HepG2 (cell line): Measurements from ENCODE around the gene MNT. TPM values are rescaled to one million over a fixed set of nuclear protein-coding genes. Genes with fewer than 3 reads are reported as not detected.
A peak's percentile ranks its signal among the peaks of the same experiment; 100 is the strongest.

ENCODE experiments used
- BORCS8-MEF2B ChIP-seq: sonication (generic); formaldehyde crosslinking; IDR thresholded peaks from 2 replicates; pipeline ENCODE4 v1.8.0; 2022; ENCODE audit warnings: mild to moderate bottlenecking, missing genetic modification reagents
- DNMT1 ChIP-seq: sonication (generic); formaldehyde crosslinking; IDR thresholded peaks from 2 replicates; pipeline ENCODE4 v1.5.1; 2020; ENCODE audit warnings: mild to moderate bottlenecking, missing genetic modification reagents
- ELF1 ChIP-seq: sonication (generic); formaldehyde crosslinking; IDR thresholded peaks from 2 replicates; pipeline ENCODE4 v1.4.0; 2020; ENCODE audit warnings: missing genetic modification reagents
- HNRNPUL1 ChIP-seq: fragments of 200-400 bp; formaldehyde crosslinking; IDR thresholded peaks from 2 replicates; pipeline ENCODE4 v1.6.1; 2017; ENCODE audit warnings: low read depth, mild to moderate bottlenecking, low read length, moderate library complexity
- KDM2A ChIP-seq: sonication (generic); formaldehyde crosslinking; IDR thresholded peaks from 2 replicates; pipeline ENCODE4 v1.4.0; 2020; ENCODE audit warnings: low read depth, missing genetic modification reagents, borderline replicate concordance
- KLF13 ChIP-seq: sonication (generic); formaldehyde crosslinking; IDR thresholded peaks from 2 replicates; pipeline ENCODE4 v1.4.0; 2020; ENCODE audit warnings: mild to moderate bottlenecking, missing genetic modification reagents
- NCOA2 ChIP-seq: sonication (generic); formaldehyde crosslinking; IDR thresholded peaks from 2 replicates; pipeline ENCODE4 v1.8.0; 2022; ENCODE audit warnings: inconsistent platforms
- NONO ChIP-seq, 2 experiments: fragments of 450-650 bp in 1 of 2; sonication (generic) in 1 of 2; formaldehyde crosslinking in 1 of 2; IDR thresholded peaks in 1 of 2; conservative IDR thresholded peaks in 1 of 2; 2 replicates each; pipeline versions ENCODE4 v1.6.1 to v1.8.0; 2017 to 2022; ENCODE audit warnings: mild to moderate bottlenecking in 1 of 2, missing genetic modification reagents in 1 of 2, moderate library complexity in 1 of 2
- SAP130 ChIP-seq: IDR thresholded peaks from 2 replicates; pipeline ENCODE4 v1.6.1; 2016; ENCODE audit warnings: low read depth
- SMC3 ChIP-seq: IDR thresholded peaks from 2 replicates; pipeline ENCODE4 v1.6.1; 2011; ENCODE audit warnings: low read length, improper control_type of control experiment
- SNRNP70 ChIP-seq: fragments of 200-400 bp; formaldehyde crosslinking; IDR thresholded peaks from 2 replicates; pipeline ENCODE4 v1.6.1; 2017; ENCODE audit warnings: mild to moderate bottlenecking, low read depth, low read length, moderate library complexity
- TBX2 ChIP-seq: sonication (generic); formaldehyde crosslinking; IDR thresholded peaks from 2 replicates; pipeline ENCODE4 v1.5.0; 2020; ENCODE audit warnings: missing genetic modification reagents, mild to moderate bottlenecking, borderline replicate concordance
- ZFP36L2 ChIP-seq: sonication (generic); formaldehyde crosslinking; IDR thresholded peaks from 2 replicates; pipeline ENCODE4 v1.4.0; 2020; ENCODE audit warnings: missing genetic modification reagents
- ZFP90 ChIP-seq: sonication (generic); formaldehyde crosslinking; IDR thresholded peaks from 2 replicates; pipeline ENCODE4 v1.8.0; 2022; ENCODE audit warnings: missing genetic modification reagents, mild to moderate bottlenecking, inconsistent platforms, borderline replicate concordance
- ZNF180 ChIP-seq: sonication (generic); formaldehyde crosslinking; IDR thresholded peaks from 2 replicates; pipeline ENCODE4 v1.4.0; 2020; ENCODE audit warnings: low read depth, missing genetic modification reagents, borderline replicate concordance
- ZNF484 ChIP-seq: sonication (generic); formaldehyde crosslinking; IDR thresholded peaks from 2 replicates; pipeline ENCODE4 v1.5.1; 2020; ENCODE audit warnings: mild to moderate bottlenecking, low read depth, missing genetic modification reagents, borderline replicate concordance
- ZNF563 ChIP-seq: sonication (generic); formaldehyde crosslinking; IDR thresholded peaks from 2 replicates; pipeline ENCODE4 v1.8.0; 2022; ENCODE audit warnings: mild to moderate bottlenecking, moderate library complexity, missing genetic modification reagents
- ZNF674 ChIP-seq: sonication (generic); formaldehyde crosslinking; IDR thresholded peaks from 2 replicates; pipeline ENCODE4 v1.5.0; 2020; ENCODE audit warnings: low read depth, mild to moderate bottlenecking, missing genetic modification reagents
- ZNF737 ChIP-seq: sonication (generic); formaldehyde crosslinking; IDR thresholded peaks from 2 replicates; pipeline ENCODE4 v1.5.0; 2020; ENCODE audit warnings: missing genetic modification reagents, mild to moderate bottlenecking, borderline replicate concordance
- ZSCAN29 ChIP-seq: sonication (generic); formaldehyde crosslinking; conservative IDR thresholded peaks from 2 replicates; pipeline ENCODE4 v1.4.0; 2020; ENCODE audit warnings: mild to moderate bottlenecking, missing genetic modification reagents
- polyA plus RNA-seq, 8 experiments: library from polyadenylated mRNA; depleted of rRNA in 3 of 8; stranded (reverse) in 7 of 8; unstranded in 1 of 8; fragments of >200 nt; fragmentation: Illumina TruSeq in 4 of 8; extraction: Trizol in 4 of 8; gene quantifications; 2 replicates each; pipeline versions ENCODE4 v1.2.1 to v1.2.3, GENCODE V29; 2011 to 2016; ENCODE audit warnings: low read depth in 4 of 8, missing spikeins in 1 of 8, mixed read lengths in 1 of 8; ENCODE audit not compliant: insufficient read depth in 1 of 8
- total RNA-seq, 5 experiments: library from RNA; depleted of rRNA; stranded (reverse); fragments of >200 nt; fragmentation: Illumina TruSeq; extraction: Trizol; gene quantifications; 2 replicates each; pipeline ENCODE4 v1.2.3, GENCODE V29; 2016; ENCODE audit warnings: low read depth in 1 of 5
- TF ChIP-seq, protein P1 (sequence below): sonication (generic); formaldehyde crosslinking; IDR thresholded peaks from 2 replicates; pipeline ENCODE4 v1.9.0; 2022; ENCODE audit warnings: missing genetic modification reagents, mild to moderate bottlenecking, borderline replicate concordance
- TF ChIP-seq, protein P2 (sequence below): sonication (generic); formaldehyde crosslinking; IDR thresholded peaks from 2 replicates; pipeline ENCODE4 v1.4.0; 2020; ENCODE audit warnings: missing genetic modification reagents
- TF ChIP-seq, protein P3 (sequence below): sonication (generic); formaldehyde crosslinking; IDR thresholded peaks from 2 replicates; pipeline ENCODE4 v1.5.1; 2020; ENCODE audit warnings: missing genetic modification reagents, mild to moderate bottlenecking, borderline replicate concordance
- TF ChIP-seq, protein P4 (sequence below): sonication (generic); formaldehyde crosslinking; IDR thresholded peaks from 2 replicates; pipeline ENCODE4 v1.5.1; 2020; ENCODE audit warnings: mild to moderate bottlenecking, missing genetic modification reagents, moderate library complexity

The MNT gene
- total and polyA plus RNA-seq, 2 of the 13 experiments (the other 11 are each of a cell fraction or from before 2014, with no cell fraction given): 2.1 to 3.5 TPM

DNA sequence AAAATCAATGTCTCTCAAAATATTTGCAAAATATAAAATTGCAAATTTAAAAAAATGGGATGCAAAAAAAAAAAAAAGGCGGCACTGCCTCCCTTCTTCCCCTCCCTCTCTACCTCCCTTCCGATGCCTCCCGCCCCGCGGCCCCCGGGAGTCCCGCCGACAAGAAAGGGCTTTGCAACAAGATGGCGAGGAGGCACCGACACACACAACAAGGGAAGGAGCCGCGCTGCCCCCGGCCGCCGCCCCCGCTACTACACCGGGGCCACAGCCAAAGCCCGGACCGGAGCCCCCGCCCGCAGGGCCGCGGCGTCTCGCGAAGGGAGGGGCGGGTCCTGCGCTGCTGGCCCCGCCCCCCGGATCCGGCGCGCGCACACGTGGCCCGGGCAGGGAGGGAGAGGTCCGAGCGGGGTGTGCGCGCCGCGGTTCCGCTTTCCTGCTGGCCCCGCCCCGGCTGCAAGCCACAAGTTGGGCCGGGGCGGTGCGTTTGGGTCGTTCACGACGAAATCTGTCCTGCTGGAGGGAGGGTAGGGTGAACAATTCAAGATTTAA is at the start of gene MNT (continued):
- TF ChIP-seq, protein P1, sequence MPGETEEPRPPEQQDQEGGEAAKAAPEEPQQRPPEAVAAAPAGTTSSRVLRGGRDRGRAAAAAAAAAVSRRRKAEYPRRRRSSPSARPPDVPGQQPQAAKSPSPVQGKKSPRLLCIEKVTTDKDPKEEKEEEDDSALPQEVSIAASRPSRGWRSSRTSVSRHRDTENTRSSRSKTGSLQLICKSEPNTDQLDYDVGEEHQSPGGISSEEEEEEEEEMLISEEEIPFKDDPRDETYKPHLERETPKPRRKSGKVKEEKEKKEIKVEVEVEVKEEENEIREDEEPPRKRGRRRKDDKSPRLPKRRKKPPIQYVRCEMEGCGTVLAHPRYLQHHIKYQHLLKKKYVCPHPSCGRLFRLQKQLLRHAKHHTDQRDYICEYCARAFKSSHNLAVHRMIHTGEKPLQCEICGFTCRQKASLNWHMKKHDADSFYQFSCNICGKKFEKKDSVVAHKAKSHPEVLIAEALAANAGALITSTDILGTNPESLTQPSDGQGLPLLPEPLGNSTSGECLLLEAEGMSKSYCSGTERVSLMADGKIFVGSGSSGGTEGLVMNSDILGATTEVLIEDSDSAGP: no peak; the same call in 1 of the 2 replicates
- no peak for TF ChIP-seq ZNF180
- TF ChIP-seq ELF1: 0 out of 2 replicates have a peak, but pooled peaks have one; percentile 5
- no peak for TF ChIP-seq ZFP36L2 (CRISPR knock-in tag)
- TF ChIP-seq HNRNPUL1: no peak
- no peak for TF ChIP-seq ZNF737 (CRISPR knock-in tag)
- TF ChIP-seq ZFP90 (CRISPR knock-in tag): no peak
- no peak for TF ChIP-seq KLF13
- TF ChIP-seq ZNF484 (CRISPR knock-in tag): no peak
- TF ChIP-seq ZSCAN29 (CRISPR knock-in tag): no peak
- TF ChIP-seq, protein P2, sequence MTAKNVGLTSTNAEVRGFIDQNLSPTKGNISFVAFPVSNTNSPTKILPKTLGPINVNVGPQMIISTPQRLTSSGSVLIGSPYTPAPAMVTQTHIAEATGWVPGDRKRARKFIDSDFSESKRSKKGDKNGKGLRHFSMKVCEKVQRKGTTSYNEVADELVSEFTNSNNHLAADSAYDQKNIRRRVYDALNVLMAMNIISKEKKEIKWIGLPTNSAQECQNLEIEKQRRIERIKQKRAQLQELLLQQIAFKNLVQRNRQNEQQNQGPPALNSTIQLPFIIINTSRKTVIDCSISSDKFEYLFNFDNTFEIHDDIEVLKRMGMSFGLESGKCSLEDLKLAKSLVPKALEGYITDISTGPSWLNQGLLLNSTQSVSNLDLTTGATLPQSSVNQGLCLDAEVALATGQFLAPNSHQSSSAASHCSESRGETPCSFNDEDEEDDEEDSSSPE (CRISPR knock-in tag): 0 out of 2 replicates have a peak, but pooled peaks have one; percentile 26
- no peak for TF ChIP-seq NCOA2 (CRISPR knock-in tag)
- TF ChIP-seq, protein P3, sequence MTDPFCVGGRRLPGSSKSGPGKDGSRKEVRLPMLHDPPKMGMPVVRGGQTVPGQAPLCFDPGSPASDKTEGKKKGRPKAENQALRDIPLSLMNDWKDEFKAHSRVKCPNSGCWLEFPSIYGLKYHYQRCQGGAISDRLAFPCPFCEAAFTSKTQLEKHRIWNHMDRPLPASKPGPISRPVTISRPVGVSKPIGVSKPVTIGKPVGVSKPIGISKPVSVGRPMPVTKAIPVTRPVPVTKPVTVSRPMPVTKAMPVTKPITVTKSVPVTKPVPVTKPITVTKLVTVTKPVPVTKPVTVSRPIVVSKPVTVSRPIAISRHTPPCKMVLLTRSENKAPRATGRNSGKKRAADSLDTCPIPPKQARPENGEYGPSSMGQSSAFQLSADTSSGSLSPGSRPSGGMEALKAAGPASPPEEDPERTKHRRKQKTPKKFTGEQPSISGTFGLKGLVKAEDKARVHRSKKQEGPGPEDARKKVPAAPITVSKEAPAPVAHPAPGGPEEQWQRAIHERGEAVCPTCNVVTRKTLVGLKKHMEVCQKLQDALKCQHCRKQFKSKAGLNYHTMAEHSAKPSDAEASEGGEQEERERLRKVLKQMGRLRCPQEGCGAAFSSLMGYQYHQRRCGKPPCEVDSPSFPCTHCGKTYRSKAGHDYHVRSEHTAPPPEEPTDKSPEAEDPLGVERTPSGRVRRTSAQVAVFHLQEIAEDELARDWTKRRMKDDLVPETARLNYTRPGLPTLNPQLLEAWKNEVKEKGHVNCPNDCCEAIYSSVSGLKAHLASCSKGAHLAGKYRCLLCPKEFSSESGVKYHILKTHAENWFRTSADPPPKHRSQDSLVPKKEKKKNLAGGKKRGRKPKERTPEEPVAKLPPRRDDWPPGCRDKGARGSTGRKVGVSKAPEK: no peak
- TF ChIP-seq, protein P4, sequence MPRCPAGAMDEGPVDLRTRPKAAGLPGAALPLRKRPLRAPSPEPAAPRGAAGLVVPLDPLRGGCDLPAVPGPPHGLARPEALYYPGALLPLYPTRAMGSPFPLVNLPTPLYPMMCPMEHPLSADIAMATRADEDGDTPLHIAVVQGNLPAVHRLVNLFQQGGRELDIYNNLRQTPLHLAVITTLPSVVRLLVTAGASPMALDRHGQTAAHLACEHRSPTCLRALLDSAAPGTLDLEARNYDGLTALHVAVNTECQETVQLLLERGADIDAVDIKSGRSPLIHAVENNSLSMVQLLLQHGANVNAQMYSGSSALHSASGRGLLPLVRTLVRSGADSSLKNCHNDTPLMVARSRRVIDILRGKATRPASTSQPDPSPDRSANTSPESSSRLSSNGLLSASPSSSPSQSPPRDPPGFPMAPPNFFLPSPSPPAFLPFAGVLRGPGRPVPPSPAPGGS (CRISPR knock-in tag): no peak
- TF ChIP-seq SNRNP70: no peak
- no peak for TF ChIP-seq BORCS8-MEF2B
- TF ChIP-seq KDM2A (CRISPR knock-in tag): no peak
- TF ChIP-seq ZNF674 (CRISPR knock-in tag): no peak
- no peak; the same call in 1 of the 2 replicates for TF ChIP-seq ZNF563
- TF ChIP-seq SAP130 (CRISPR knock-in tag): peak; percentile 82
- no peak for TF ChIP-seq DNMT1
- no peak for TF ChIP-seq SMC3
- no peak for TF ChIP-seq NONO (IDR thresholded peaks at IDR 0.05)
- no peak for TF ChIP-seq NONO (CRISPR knock-in tag; conservative IDR thresholded peaks at IDR 0.05)
- no peak for TF ChIP-seq TBX2
